ENCODE measurements around the gene LTB4R2.
A peak's percentile ranks its signal among the peaks of the same experiment; 100 is the strongest.

The LTB4R2 gene

DNA sequence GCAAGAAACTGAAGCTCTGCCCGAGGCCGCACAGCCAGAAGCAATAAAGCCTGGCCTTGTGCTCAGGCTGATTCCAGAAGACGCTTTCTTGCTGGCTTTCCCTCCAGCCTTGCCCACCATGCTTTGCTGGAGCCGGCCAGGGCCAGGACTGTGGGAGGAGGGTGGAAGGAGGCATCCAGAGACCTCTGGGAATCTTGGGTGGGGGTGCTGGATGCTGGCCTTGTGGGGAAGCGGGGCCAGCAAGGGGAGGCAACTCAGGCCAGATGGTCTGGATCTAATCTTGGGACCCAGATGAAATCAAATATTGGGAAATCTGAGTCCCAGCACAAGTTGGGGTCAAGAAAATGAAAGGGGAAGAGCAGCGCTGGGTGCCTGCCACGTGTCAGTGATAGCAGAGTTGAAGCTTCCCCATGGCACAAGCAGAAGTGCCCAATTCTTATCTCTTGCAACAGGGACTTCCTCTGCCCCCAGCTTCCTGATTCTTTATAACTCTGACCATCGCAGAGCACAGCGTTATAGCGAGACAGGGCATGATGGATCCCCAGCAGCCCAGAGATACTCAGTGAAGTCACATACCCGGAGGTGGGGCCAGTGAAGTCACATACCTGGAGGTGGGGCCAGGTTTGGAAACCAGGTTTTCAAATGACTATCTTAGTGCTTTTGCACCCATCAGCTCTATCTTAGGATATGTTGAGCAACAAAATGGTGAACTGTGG lies 32.2 kb upstream of the LTB4R2 start:
- no peak for DNase-seq

DNA sequence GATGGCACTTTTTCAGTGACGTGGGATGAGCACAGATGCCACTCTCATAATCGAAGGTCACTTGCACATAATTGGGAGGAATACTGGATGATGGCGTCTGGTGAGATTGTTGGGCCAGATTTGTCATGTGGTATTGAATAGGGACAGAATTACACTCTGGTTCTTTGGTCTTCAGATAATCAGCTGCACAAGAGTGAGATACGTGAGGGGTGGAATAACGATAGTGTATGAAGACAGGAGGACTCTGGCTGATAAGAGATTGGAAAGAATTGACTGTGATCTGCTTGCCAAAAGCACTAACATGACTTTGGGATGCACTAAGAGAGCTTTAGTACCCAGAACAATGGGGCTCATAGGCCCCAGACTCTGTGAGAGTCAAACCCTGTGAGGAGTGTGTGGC lies 31.5 kb upstream of the LTB4R2 start:
- DNase-seq = no peak

DNA sequence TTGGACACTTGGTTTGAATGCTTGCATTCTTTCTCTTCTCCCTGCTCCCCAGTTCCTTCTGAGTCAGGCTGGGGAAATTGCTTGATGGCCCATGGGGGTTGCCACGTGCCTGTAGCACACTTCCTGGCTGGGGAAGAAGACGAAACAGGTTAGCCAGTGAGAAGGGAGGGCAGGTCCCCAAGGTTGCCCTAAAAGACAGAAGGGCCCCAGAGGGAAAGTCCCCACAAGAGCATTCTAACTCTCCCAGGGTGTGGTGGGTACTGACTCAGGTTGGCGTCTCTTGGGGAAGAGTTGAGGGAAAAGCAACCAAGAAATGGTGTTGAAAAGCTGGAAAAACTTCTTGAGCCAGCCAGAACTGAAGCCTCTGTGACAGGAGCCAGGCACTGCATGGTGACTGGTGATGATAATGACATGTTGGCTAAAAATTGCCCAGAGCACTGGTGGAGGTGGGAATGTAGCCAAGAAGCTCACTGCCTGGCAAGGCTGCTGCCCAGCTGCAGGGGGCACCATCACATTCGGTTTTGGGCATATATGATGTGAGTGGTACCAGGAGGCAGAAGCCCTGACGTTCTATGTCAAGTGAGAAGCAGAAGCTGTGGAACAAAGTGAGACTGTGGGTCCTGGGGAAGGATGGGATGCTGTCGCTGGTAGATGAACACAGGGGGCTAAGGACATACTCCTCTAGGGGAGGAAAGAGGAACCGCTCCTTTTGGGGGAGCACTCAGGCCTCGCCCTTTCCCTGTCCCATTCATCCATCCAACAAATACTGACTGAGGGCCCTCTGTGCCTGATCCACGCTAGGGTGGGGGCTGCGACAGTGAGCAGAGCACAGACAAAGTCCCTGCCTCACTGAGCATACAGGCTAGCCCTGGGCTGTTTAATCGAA lies 30.4 kb upstream of the LTB4R2 start:
- DNase-seq = peak; percentile 9 to 62

DNA sequence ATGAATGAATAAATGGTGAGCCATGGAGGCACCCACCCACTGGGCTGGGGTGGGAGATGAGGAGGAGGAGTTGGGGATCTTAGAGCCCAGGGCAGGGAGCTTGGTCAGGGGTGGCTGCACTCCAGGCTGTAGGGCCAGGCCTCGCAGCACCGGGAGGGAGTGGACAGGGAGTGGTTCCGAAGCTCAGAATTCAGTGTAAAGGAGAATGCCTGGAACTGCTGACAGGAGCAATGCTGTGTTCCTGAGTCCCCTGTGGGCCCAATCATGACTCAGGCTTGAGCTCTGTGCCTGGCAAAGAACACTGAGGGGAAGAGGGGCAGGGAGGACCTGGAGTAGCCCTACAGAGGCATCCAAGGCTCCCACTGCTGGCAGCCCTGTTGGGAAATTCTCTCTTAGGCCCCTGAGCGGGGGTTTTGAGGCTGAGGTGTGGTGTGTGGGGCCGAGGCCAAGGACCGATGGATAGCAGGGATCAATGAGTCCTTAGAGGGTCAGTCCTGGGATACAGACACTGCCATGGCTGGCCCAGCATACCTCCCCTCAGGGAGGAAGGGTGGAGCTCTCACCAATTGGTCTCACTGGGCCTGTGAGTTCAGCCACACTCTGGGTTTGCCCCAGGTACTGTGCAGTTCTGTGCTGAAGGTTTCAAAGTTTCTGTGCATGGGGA lies 29.0 kb upstream of the LTB4R2 start:
- DNase-seq = no peak

DNA sequence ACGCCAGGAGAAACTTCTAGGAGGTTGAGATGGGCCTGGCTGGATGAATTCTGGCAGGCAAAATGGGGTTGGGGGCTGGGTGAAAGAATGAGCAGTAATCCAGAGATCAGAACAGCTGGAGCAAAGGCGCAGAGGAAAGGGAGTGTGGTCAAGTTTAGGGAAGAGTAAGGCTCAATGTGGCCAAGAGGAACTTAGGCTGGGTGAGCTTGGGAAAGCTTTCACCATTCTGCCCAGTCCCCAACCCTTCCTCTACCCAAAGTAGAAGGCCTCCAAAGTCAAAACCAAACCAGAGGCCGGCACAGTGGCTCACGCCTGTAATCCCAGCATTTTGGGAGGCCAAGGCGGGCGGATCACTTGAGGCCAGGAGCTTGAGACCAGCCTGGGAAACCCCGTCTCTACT lies 28.3 kb upstream of the LTB4R2 start:
- DNase-seq = no peak

DNA sequence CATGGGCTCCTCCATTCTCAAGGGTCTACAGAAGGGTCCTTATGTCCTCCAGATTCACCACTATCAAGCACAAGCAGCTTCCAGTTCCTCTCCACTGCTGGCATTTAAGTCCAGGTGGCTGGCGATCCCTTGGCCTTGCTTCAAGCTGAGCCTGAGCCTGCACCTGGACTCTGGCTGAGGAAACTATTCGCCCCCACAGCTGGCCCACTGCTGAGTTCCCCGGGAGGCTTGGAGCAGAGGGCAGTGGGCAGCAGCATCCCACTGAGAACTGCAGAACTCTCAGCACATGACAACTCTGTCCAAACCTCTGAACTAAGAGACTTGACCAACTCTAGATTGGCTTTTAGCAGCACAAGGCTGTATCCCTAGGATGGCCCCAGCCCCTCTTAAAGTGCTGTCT lies 27.2 kb upstream of the LTB4R2 start:
- no peak for DNase-seq

DNA sequence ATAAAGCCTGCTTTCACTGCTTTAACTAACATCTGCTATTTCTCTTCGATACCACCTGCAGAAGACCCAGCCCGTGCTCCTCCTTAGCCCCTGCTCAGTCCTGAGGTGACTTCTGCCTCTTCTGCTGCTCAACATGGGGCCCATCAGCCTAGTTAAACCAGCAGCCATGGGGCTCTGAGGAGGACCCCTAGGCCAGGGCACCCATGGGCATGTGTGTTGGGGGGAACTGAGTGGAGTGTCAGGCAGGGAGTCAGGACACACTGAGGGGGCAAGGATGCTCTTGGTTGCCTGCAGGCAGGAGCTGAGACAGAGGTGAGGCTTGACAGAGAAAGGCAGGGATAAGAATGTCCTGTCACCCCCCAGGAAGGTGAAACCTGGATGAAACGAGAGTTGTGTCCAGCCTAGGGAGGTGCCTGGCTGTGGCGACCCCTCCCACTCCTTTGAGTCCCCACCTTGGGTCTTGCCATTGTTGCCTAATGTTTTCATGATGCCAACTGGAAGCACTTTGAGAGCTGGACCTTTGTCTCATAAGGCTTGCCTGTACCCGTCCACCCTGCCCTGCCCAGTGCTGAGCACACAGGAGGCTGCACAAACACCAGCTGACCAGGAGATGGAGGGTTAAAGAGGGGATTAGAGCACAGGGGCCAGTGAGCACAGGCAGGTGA lies 26.0 kb upstream of the LTB4R2 start:
- no peak for DNase-seq

DNA sequence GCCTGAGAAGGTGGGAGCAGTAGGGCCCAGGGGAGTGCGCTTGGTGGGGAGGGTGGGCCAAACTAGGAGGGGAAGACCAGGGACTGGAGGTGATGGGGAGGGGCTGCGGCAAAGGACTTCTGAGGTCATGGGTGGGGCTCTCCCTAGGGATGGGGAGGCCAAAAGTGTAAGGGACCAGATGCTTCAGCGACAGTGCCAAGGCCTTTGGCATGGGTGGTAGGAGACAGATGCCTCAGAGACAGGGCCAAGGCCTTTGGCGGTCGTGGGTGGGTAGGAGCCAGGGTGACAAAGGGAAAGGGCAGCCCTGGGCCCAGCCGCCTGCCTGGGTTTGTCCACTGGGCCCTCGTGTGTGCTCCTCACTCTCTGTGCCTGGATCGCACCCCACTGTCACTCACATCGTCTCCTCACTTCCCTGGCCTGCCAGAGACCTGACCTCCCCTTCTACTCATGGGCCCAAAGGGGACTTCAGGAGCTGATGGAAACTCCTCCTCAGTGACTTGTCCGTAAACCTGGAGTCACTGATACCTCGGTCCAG lies 25.4 kb upstream of the LTB4R2 start:
- DNase-seq = peak in 1 of 2 experiments; percentile 73

DNA sequence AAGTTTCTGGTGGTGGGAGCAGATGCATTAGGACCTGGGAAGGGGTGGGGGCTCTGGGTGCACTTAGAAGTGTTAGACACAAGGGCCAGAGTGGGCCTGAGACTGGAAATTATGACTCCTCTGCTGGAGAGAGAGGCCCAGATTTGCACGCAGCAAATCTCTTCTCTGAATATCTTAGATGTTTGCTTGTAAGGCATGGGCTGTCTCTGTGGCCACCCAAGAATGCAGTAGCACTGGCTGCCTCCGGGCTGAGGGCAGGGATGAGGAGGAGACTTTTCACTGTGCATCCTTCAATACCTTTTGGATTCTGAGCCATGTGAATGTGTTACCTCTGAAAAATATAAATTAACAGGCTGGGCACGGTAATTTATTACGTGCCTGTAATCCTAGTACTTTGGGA lies 24.6 kb upstream of the LTB4R2 start:
- DNase-seq = no peak

DNA sequence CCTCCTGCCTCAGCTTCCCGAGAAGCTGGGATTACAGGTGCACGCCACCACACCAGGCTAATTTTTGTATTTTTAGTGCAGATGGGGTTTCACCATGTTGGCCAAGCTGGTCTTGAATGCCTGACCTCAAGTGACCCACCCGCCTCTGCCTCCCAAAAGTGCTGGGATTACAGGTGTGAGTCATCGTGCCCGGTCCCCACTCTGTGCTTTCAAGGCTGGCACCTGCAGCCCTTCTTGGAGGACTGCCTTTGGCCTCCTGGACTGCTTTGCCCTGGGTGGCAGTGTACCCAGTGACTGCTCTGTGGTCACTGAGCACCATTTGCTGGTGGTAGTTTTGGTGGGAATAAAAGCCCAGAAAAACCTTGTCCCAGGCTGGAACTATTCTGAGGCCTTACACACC lies 22.9 kb upstream of the LTB4R2 start:
- DNase-seq = no peak

DNA sequence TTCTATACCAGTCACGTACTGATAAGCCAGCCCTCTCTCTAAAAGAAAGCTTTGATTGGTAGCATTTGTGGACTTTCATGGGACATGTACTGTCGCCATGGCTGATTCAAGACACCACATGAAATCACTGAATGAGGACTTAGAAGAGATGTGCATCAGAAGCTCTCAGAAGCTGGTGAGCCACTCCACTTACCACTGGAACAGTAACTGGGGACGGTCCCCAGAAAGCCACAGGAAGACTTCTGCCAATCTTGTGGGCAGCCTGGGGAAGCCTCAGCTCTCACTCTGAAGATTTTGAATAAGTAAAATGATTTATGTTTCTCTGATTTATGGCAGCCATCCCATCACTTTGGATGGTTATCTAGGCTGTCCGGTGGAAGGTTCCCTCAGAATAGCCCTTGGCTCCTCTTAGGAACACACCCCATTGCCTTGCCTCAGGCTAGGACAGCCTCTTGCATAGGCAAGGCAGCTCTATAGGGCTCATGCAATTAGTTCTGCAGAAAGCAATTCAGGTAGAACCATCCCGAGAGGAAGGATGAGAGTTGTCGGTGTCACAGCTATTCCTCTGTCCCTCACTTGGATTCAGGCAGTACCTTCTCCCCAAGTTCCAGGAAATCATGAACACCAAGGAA lies 20.2 kb upstream of the LTB4R2 start:
- no peak for DNase-seq

DNA sequence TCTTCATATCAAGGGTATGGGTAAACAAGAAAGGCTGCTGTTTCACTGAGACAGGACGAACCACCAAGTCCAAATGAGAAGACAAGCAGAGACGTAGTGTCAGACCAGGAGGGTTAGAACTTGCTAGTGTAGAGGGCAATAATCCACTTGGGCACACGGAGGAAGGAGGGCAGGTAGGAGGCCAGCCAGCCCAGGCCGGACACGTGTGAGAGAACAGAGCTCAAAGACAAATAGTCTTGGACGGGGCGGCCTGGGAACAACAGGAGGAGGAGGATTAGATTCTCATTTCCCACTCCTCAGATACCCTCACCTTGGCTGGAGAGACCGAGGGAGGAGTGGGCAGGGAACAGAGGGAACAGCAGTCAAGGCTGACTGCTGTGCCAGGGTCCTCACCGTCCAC lies 19.2 kb upstream of the LTB4R2 start:
- no peak for DNase-seq

DNA sequence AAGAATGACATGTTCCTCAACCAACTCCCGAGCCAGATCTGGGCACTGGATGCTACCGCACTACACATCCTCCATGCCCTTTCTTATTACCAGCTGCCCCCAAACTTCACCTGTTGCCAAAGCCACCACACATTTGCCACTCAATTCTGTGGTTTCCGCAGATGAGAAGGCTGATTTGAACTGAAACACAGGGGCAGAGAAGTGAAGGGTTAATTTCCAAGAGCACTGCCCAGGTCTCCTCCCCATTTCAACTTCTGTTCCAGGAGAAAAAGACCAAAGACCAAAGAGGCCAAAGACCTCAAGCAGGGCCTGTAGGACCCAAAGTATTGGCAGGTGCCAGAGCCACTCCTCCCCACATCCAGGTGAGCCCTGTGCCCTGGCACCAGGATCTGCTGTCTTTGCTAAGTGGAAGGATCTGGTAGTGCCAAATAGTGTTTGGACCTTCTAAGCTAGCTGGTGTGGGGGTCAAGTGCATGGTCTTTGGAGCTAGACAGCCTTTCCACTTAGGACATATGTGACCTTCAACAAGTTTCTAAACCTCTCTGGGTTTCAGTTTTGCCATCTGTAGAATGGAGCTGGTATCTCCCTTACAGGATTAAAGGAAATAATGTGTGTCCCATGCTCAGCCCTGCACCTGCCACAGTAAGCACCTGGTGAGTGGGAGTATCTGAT lies 18.4 kb upstream of the LTB4R2 start:
- no peak for DNase-seq

DNA sequence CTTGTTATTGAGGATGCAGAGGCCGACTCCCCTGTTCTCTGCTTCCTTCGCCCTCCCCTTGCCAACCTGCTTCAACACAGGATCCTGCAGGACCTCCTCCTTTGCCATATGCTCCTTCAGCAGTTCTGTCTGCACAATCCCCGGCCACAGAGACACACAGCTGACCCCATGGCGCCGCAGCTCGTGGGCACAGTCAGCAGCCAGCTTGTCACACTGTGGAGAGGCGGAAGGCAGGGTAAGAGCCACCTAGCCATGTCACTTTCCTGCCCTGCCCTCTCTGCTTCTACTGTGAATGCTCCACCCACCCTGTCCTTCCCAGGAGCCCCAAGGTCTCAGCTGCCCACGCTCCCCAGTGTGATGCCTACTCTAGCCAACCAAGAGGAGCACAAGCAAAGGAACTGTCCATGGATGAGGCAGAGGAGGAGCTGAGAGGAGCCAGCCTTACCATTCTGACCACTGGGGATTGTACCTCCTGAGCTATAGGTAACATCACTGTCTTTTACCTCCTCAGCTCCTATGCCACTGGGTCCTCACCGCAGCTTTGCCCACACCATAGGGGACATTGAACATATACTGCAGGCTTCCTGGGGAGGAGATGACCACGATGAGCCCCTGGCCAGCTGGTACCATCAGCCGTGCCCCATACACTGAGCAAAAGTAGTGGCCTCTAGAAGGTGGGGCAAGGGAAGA lies 17.7 kb upstream of the LTB4R2 start:
- DNase-seq = no peak

DNA sequence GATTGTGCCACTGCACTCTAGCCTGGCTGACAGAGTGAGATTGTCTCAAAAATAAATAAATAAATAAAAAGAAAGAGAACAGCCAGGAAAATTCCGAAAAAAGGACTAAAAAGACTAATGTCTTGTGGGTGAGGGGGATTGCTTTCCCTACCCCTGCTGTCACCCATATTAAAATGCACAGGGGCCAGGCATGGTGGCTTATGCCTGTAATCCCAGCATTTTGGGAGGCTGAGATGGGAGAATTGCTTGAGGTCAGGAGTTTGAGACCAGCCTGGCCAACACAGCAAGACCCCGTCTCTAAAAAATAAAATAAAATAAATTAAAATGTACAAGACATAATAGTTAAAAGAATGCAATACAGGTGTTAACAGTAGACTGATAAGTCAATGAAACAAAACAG lies 16.4 kb upstream of the LTB4R2 start:
- DNase-seq = no peak

DNA sequence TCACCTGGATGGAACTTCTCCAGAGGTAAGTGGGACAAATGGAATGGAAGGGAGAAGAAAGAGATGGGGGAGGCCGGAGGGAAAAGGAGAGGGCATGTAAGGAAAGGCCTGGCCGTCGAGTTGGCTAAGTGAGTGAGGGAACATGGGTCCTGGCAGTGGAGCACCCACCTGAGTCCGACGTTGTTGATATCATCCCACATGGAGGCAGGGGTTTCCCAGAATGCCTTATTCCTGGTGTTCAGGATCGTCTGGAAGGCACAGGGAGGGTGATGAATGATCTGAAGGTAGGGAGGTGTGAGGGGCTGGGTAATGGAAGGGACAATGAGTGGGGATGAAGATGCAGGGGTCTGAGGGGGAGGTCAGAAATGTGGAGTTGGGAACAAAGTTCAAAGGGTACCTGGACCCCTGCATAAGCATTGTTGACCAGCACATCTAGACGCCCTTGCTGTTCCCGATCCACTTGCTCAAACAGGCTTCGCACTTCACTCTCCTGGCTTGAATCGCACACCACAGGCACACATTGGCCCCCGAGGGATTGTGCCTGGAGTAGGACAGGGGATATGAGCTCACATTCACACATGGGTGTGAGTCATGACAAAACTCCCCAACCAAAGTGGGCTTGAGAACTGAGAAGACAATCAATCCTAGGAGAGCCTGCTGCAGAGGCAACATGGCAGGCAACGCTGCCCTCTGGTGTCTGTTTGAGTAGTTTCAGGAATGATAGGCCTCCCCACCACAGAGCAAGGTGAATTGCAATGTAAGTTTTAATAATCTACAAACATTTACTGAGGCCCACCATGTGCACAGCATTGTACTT lies 13.4 kb upstream of the LTB4R2 start:
- peak; percentile 72 to 83 for DNase-seq

DNA sequence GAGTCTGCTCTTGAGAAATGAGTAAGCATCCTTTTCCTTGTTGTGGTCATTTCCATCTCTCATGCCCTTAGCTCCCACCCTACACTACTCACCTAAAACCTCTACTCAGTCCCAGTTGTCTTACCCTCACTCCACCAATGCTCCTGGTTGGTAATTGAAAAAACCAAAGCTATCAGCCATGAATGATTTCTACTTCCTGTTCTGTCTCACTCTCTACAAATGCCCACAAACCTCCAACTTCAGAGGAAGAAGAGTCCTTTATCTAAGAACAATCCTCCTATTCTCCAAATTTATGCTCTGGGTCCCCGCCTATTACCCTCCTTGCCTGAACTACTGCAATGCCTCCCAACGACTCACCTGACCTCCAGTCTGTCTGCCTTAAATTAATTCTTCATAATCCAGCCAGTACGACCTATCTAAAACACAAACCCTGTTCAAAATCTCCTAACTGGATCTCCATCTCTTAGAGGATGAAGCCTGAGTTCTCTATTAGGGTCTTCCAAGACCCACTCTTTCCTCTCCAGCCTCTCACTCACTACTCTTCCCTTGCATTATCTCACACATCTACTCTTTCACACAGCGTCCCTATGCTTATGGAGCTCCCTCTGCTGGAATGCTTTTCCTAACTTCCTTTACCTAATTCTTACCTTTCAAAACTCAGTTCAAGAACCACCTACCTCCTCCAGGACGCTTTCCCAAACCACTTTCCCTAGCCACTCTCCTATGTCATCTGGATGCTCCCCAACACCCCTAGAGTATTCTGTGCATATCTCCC lies 12.6 kb upstream of the LTB4R2 start:
- DNase-seq = peak in 1 of 2 experiments; percentile 16

DNA sequence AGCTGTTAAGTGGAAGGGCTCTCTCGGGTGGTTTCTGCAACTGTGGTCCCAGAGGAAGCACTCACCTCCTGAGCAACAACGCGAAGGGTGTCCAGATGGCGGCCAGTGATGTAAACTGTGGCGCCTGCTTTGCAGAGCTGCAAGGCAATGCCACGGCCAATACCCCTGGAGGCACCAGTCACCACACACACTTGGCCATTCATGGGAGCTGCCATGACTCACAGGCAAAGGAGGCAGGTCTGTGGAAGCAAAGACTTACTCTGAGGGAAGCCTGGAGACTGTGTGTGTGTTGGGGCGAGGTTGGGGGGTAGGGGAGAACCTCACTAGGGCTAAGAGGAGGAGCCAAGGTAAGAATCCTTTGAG lies 11.1 kb upstream of the LTB4R2 start:
- peak in 1 of 2 experiments; percentile 38 for DNase-seq
